Activated naive CD8-positive, alpha-beta T cell treated with anti-CD3 and anti-CD28 coated beads, Interleukin-2, amount 10 ng/mL, durations not matched to agents 7 days and 5 days (primary cell): Measurements from ENCODE around the gene SH3RF1. TPM values are rescaled to one million over a fixed set of nuclear protein-coding genes. Genes with fewer than 3 reads are reported as not detected.

Experiments used
- ATAC-seq: fragments of 150-1000 bp; cut with Tn5 transposase; one replicate; pipeline ENCODE4 v1.10.0; 2021; ENCODE audit warnings: low read depth, moderate library complexity
- POLR2A ChIA-PET: fragments of 350-600 bp; sonication (Branson Sonifier 250); formaldehyde crosslinking; loops from one replicate; lab custom pipeline; 2021; ENCODE audit warnings: antibody characterized with exemption; lab: Charles Lee
- DNase-seq: peaks from one replicate; pipeline ENCODE4 v3.0.0; 2021
- H3K27ac Mint-ChIP-seq: one replicate; pipeline ENCODE4 v1.8.0; 2022; ENCODE audit warnings: mild to moderate bottlenecking, mixed read lengths
- H3K27me3 Mint-ChIP-seq: one replicate; pipeline ENCODE4 v1.8.0; 2022; ENCODE audit warnings: mild to moderate bottlenecking, moderate library complexity, mixed read lengths
- H3K36me3 Mint-ChIP-seq: one replicate; pipeline ENCODE4 v1.8.0; 2021; ENCODE audit warnings: mild to moderate bottlenecking, mixed read lengths
- H3K4me1 Mint-ChIP-seq: one replicate; pipeline ENCODE4 v1.8.0; 2021; ENCODE audit warnings: mixed read lengths
- H3K4me3 Mint-ChIP-seq: one replicate; pipeline ENCODE4 v1.8.0; 2022; ENCODE audit warnings: mild to moderate bottlenecking, moderate library complexity, mixed read lengths
- H3K9me3 Mint-ChIP-seq: one replicate; pipeline ENCODE4 v1.8.0; 2021; ENCODE audit warnings: mixed read lengths
- total RNA-seq, 2 experiments: library from RNA; stranded (reverse); gene quantifications; one replicate each; pipeline ENCODE4 v1.2.3, GENCODE V29; 2021

SH3RF1 gene
- total RNA-seq, 2 experiments from 2014 or later: 0.14 TPM; not detected in 1

GRCh38 chr4:169253113-169253671 is 17.6 kb downstream of the SH3RF1 start:
- Mint-ChIP-seq H3K27me3 (peaks cover 24% of the 10 kb centered on the region), H3K36me3 (no peaks in the 10 kb centered on the region)
- ATAC-seq: no peak

GRCh38 chr4:169252339-169253112 is 18.2 kb downstream of the SH3RF1 start:
- H3K36me3 Mint-ChIP-seq: no peaks in the 10 kb centered on the region

More at GRCh38 chr4:169253113-169253671, 17.6 kb downstream of the SH3RF1 start:
- no peak for DNase-seq
- Mint-ChIP-seq H3K27ac (no peak overlapping the region), H3K9me3 (no peaks in the 10 kb centered on the region), H3K4me3 (no peak overlapping the region), H3K4me1 (no peaks in the 10 kb centered on the region)
- POLR2A ChIA-PET: no interaction called here

GRCh38 chr4:169251291-169252235 is 19.2 kb downstream of the SH3RF1 start:
- no peaks in the 10 kb centered on the region for H3K9me3 Mint-ChIP-seq
- H3K4me1 Mint-ChIP-seq: no peaks in the 10 kb centered on the region
- H3K4me3 Mint-ChIP-seq: no peak overlapping the region
- no peak overlapping the region for H3K27ac Mint-ChIP-seq
- H3K27me3 Mint-ChIP-seq: peaks cover 28% of the 10 kb centered on the region
- POLR2A ChIA-PET: no interaction called here
- no peak for ATAC-seq
- no peak for DNase-seq
- no peaks in the 10 kb centered on the region for H3K36me3 Mint-ChIP-seq

More at GRCh38 chr4:169252339-169253112, 18.2 kb downstream of the SH3RF1 start:
- Mint-ChIP-seq H3K4me3 (no peak overlapping the region), H3K9me3 (no peaks in the 10 kb centered on the region), H3K27me3 (peaks cover 24% of the 10 kb centered on the region), H3K27ac (no peak overlapping the region), H3K4me1 (no peaks in the 10 kb centered on the region)
- no peak for DNase-seq
- no peak for ATAC-seq
- POLR2A ChIA-PET: no interaction called here

- Mint-ChIP-seq H3K27me3 (peaks cover 28% of the 10 kb centered on the region), H3K4me1 (no peaks in the 10 kb centered on the region), H3K9me3 (no peaks in the 10 kb centered on the region), H3K4me3 (no peak overlapping the region), H3K36me3 (no peaks in the 10 kb centered on the region), H3K27ac (no peak overlapping the region)
- DNase-seq (no peak), ATAC-seq (no peak)
- POLR2A ChIA-PET: no interaction called here
Observed at GRCh38 chr4:169250796-169251195, 20.0 kb downstream of the SH3RF1 start.

- ATAC-seq: no peak
Observed at GRCh38 chr4:169249999-169250398, 20.8 kb downstream of the SH3RF1 start.

GRCh38 chr4:169249214-169249973 is 21.4 kb downstream of the SH3RF1 start:
- no peak for ATAC-seq
- H3K9me3 Mint-ChIP-seq: no peaks in the 10 kb centered on the region

More at GRCh38 chr4:169249999-169250398, 20.8 kb downstream of the SH3RF1 start:
- POLR2A ChIA-PET: no interaction called here
- no peak overlapping the region for H3K4me3 Mint-ChIP-seq
- H3K9me3 Mint-ChIP-seq: no peaks in the 10 kb centered on the region
- no peaks in the 10 kb centered on the region for H3K36me3 Mint-ChIP-seq
- H3K27ac Mint-ChIP-seq: no peak overlapping the region
- no peaks in the 10 kb centered on the region for H3K4me1 Mint-ChIP-seq
- no peak for DNase-seq
- peaks cover 30% of the 10 kb centered on the region for H3K27me3 Mint-ChIP-seq

DNA sequence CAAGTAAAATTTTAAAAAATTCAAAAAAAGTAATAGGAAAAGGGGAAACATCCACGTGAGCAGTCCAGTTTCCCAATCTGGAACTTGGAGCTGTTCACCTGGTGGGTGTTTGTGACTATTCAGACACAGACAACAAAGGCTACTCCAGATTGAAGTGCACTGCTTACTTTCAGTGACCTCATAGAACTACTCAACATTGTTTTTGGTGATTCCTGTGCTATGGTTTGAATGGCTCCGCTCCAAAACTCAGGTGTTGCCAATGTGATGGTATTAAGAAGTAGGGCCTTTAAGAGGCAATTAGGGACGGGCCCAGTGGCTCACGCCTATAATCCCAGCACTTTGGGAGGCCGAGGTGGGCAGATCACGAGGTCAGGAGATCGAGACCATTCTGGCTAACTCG is 22.1 kb downstream of the SH3RF1 start:
- DNase-seq: no peak
- no peak overlapping the region for H3K4me3 Mint-ChIP-seq
- ATAC-seq: no peak
- H3K27ac Mint-ChIP-seq: no peak overlapping the region
- H3K9me3 Mint-ChIP-seq: no peaks in the 10 kb centered on the region
- peaks cover 23% of the 10 kb centered on the region for H3K27me3 Mint-ChIP-seq
- POLR2A ChIA-PET: no interaction called here
- no peaks in the 10 kb centered on the region for H3K4me1 Mint-ChIP-seq
- no peaks in the 10 kb centered on the region for H3K36me3 Mint-ChIP-seq

More at GRCh38 chr4:169249214-169249973, 21.4 kb downstream of the SH3RF1 start:
- Mint-ChIP-seq H3K27me3 (peaks cover 26% of the 10 kb centered on the region), H3K36me3 (no peaks in the 10 kb centered on the region), H3K4me3 (no peak overlapping the region), H3K27ac (no peak overlapping the region), H3K4me1 (no peaks in the 10 kb centered on the region)
- no peak for DNase-seq
- POLR2A ChIA-PET: no interaction called here

DNA sequence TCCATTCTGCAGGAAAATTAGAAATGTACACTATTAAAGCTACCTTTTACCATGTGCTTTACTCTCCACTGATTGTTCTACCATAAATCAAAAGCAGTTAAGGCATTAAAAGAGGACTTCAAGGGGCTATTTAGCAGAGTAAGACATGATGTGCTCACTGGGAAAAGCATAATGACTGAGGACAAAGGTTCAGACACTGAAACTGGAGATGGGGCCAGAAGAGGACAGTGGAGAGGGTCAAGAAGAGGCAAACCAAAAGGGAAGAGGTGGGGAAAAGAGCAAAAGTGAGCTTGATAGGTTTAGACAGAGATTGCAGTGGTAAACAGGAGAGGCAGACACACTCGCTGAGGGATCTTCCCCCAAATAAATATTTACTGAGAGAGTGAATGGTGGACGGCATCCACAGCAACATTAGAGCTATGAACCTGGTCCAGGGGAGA is 23.8 kb downstream of the SH3RF1 start:
- H3K9me3 Mint-ChIP-seq: no peaks in the 10 kb centered on the region
- H3K27me3 Mint-ChIP-seq: peaks cover 15% of the 10 kb centered on the region
- no peak overlapping the region for H3K27ac Mint-ChIP-seq
- H3K4me1 Mint-ChIP-seq: no peaks in the 10 kb centered on the region
- no peak overlapping the region for H3K4me3 Mint-ChIP-seq
- POLR2A ChIA-PET: no interaction called here
- ATAC-seq: no peak
- H3K36me3 Mint-ChIP-seq: no peaks in the 10 kb centered on the region
- no peak for DNase-seq

GRCh38 chr4:169246279-169246678 is 24.5 kb downstream of the SH3RF1 start:
- no peak for ATAC-seq
- DNase-seq: no peak
- Mint-ChIP-seq H3K27me3 (peaks cover 13% of the 10 kb centered on the region), H3K9me3 (no peaks in the 10 kb centered on the region), H3K4me3 (no peak overlapping the region), H3K36me3 (no peaks in the 10 kb centered on the region), H3K27ac (no peak overlapping the region), H3K4me1 (no peaks in the 10 kb centered on the region)
- POLR2A ChIA-PET: no interaction called here

DNA sequence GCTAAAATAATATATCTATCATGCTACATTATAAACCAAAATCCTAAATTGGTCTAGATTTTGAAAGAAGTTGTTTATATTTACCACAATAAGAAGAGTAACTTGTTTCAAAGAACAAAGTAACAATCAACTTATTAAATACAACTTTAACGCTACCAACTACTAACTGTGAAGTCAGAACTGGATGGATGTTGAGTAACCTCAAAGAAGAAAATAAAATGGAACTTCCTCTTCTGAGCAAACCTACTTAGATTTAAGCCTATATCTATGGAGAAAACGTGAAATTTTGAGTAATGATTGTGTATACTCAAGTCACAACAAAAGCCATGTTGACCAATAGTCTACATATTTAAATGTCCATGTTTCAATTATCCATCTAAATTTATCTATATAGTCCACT is 25.7 kb downstream of the SH3RF1 start:
- Mint-ChIP-seq H3K4me1 (no peaks in the 10 kb centered on the region), H3K27ac (no peak overlapping the region), H3K4me3 (no peak overlapping the region), H3K36me3 (no peaks in the 10 kb centered on the region), H3K27me3 (peaks cover 10% of the 10 kb centered on the region), H3K9me3 (no peaks in the 10 kb centered on the region)
- DNase-seq (no peak), ATAC-seq (no peak)
- POLR2A ChIA-PET: no interaction called here

- H3K4me3 Mint-ChIP-seq: no peak overlapping the region
- DNase-seq: no peak
- no peak overlapping the region for H3K27ac Mint-ChIP-seq
- no peak for ATAC-seq
- no peaks in the 10 kb centered on the region for H3K36me3 Mint-ChIP-seq
- POLR2A ChIA-PET: no interaction called here
- no peaks in the 10 kb centered on the region for H3K4me1 Mint-ChIP-seq
- no peaks in the 10 kb centered on the region for H3K9me3 Mint-ChIP-seq
- peaks cover 10% of the 10 kb centered on the region for H3K27me3 Mint-ChIP-seq
Observed at GRCh38 chr4:169243825-169244609, 26.7 kb downstream of the SH3RF1 start.

GRCh38 chr4:169241464-169241863 is 29.3 kb downstream of the SH3RF1 start:
- Mint-ChIP-seq H3K4me3 (no peak overlapping the region), H3K9me3 (no peaks in the 10 kb centered on the region), H3K36me3 (no peaks in the 10 kb centered on the region), H3K27ac (no peak overlapping the region), H3K4me1 (no peaks in the 10 kb centered on the region), H3K27me3 (peaks cover 7% of the 10 kb centered on the region)
- POLR2A ChIA-PET: no interaction called here
- DNase-seq: no peak
- no peak for ATAC-seq
